A549 (cell line): ENCODE results near the gene SYCP3. TPM values are rescaled to one million over a fixed set of nuclear protein-coding genes. Genes with fewer than 3 reads are reported as not detected.
A peak's percentile ranks its signal among the peaks of the same experiment; 100 is the strongest.
"Not testable (repeated sequence)": the region's sequence is repeated elsewhere in the genome, so short reads cannot be mapped to it uniquely, and the experiment has no call there.

ENCODE experiments used
- ATAC-seq, 2 experiments: fragments of 200-7000 bp in 1 of 2; fragments of >200 bp in 1 of 2; cut with Nextera tagmentation in 1 of 2; cut with Tn5 transposase in 1 of 2; 3 replicates each; pipeline versions ENCODE4 v1.8.0 to v1.9.1; 2018 to 2020; ENCODE audit warnings: mild to moderate bottlenecking in 1 of 2, moderate library complexity in 1 of 2
- CTCF ChIA-PET: fragments of 300-600 bp; sonication (Branson Sonifier 250); formaldehyde crosslinking; extraction: SDS; loops from one replicate; lab custom pipeline; 2021; ENCODE audit warnings: antibody characterized with exemption, inconsistent platforms; lab: Yijun Ruan, JAX
- POLR2A ChIA-PET: fragments of 350-600 bp; formaldehyde crosslinking; extraction: SDS; loops from one replicate; lab custom pipeline; 2021; ENCODE audit warnings: antibody characterized with exemption, inconsistent platforms; lab: Yijun Ruan, JAX
- DNase-seq, 2 experiments: peaks; one replicate each; pipeline versions ENCODE4 v3.0.0 to v3.0.0-alpha.2; 2011 to 2016; ENCODE audit warnings: low read depth in 1 of 2, low spot score in 1 of 2
- FAIRE-seq: peaks from 2 replicates; lab custom pipeline; 2011; peaks lifted over from hg19 to GRCh38; lab: Jason Lieb, UNC
- H3K27ac ChIP-seq, 2 experiments: fragments of >200 bp; sonication (Bioruptor Twin); formaldehyde crosslinking; 3 replicates each; pipeline ENCODE4 v1.5.1; 2016 to 2017
- H3K4me1 ChIP-seq: fragments of >200 bp; sonication (Bioruptor Twin); formaldehyde crosslinking; 3 replicates; pipeline ENCODE4 v1.6.1; 2016
- H3K4me2 ChIP-seq: fragments of >200 bp; sonication (Bioruptor Twin); formaldehyde crosslinking; 3 replicates; pipeline ENCODE4 v1.6.1; 2016
- H3K4me3 ChIP-seq: fragments of >200 bp; sonication (Bioruptor Twin); formaldehyde crosslinking; 3 replicates; pipeline ENCODE4 v1.5.1; 2016
- H3K9me3 ChIP-seq: fragments of >200 bp; sonication (Bioruptor Twin); formaldehyde crosslinking; 3 replicates; pipeline ENCODE4 v1.6.1; 2016
- BHLHE40 ChIP-seq: IDR thresholded peaks from 2 replicates; pipeline ENCODE4 v1.6.1; 2012; ENCODE audit warnings: low read depth, low read length, inconsistent platforms
- CBX2 ChIP-seq: fragments of 200-600 bp; sonication (generic); IDR thresholded peaks from 2 replicates; pipeline ENCODE4 v1.6.1; 2016; ENCODE audit warnings: low read depth, mild to moderate bottlenecking, borderline replicate concordance
- CBX8 ChIP-seq: fragments of 200-600 bp; sonication (generic); IDR thresholded peaks from 2 replicates; pipeline ENCODE4 v1.6.1; 2016
- CTCF ChIP-seq: fragments of >200 bp; sonication (Bioruptor Twin); formaldehyde crosslinking; IDR thresholded peaks from 3 replicates; pipeline ENCODE4 v1.5.1; 2016
- EHMT2 ChIP-seq: fragments of 200-600 bp; sonication (generic); IDR thresholded peaks from 2 replicates; pipeline ENCODE4 v1.6.1; 2016; ENCODE audit warnings: antibody characterized with exemption, low read depth, mild to moderate bottlenecking, moderate library complexity
- FOSL2 ChIP-seq, 2 experiments: fragments of 450-650 bp in 1 of 2; fragments of >200 bp in 1 of 2; sonication (Bioruptor Twin) in 1 of 2; formaldehyde crosslinking; IDR thresholded peaks; 2 replicates each; pipeline versions ENCODE4 v1.5.0 to v1.6.1; 2016 to 2020; ENCODE audit warnings: mild to moderate bottlenecking in 1 of 2, moderate library complexity in 1 of 2
- HDAC2 ChIP-seq: fragments of 200-600 bp; sonication (generic); IDR thresholded peaks from 2 replicates; pipeline ENCODE4 v1.6.1; 2016
- HES2 ChIP-seq: fragments of >200 bp; sonication (Bioruptor Twin); formaldehyde crosslinking; IDR thresholded peaks from 2 replicates; pipeline ENCODE4 v1.6.1; 2016
- JUN ChIP-seq, 2 experiments: fragments of >200 bp; sonication (Bioruptor Twin); formaldehyde crosslinking; IDR thresholded peaks; 2 replicates in 1 of 2; 3 replicates in 1 of 2; pipeline ENCODE4 v1.6.1; 2016 to 2017
- MYC ChIP-seq: IDR thresholded peaks from 2 replicates; pipeline ENCODE4 v1.6.1; 2012; ENCODE audit warnings: mild to moderate bottlenecking, inconsistent platforms, low read length, improper control_type of control experiment, borderline replicate concordance
- NFE2L2 ChIP-seq: fragments of 150-350 bp; conservative IDR thresholded peaks from 2 replicates; pipeline ENCODE4 v1.6.1; 2014; ENCODE audit warnings: low read length
- NR3C1 ChIP-seq: fragments of >200 bp; sonication (Bioruptor Twin); formaldehyde crosslinking; IDR thresholded peaks from 3 replicates; pipeline ENCODE4 v1.6.1; 2017
- PHF8 ChIP-seq: fragments of 200-600 bp; sonication (generic); IDR thresholded peaks from 2 replicates; pipeline ENCODE4 v1.6.1; 2016; ENCODE audit warnings: low read depth, mild to moderate bottlenecking, antibody characterized with exemption, moderate library complexity, borderline replicate concordance
- RAD21 ChIP-seq, 2 experiments: fragments of >200 bp in 1 of 2; sonication (Bioruptor Twin) in 1 of 2; formaldehyde crosslinking in 1 of 2; IDR thresholded peaks in 1 of 2; conservative IDR thresholded peaks in 1 of 2; 2 replicates in 1 of 2; 3 replicates in 1 of 2; pipeline ENCODE4 v1.6.1; 2012 to 2018; ENCODE audit warnings: inconsistent platforms in 1 of 2
- RARB ChIP-seq: fragments of 250-450 bp; sonication (Bioruptor Pico); IDR thresholded peaks from 2 replicates; pipeline ENCODE4 v1.8.0; 2021; ENCODE audit warnings: mild to moderate bottlenecking, moderate library complexity
- RNF2 ChIP-seq: fragments of 200-600 bp; sonication (generic); IDR thresholded peaks from 2 replicates; pipeline ENCODE4 v1.6.1; 2016; ENCODE audit warnings: low read depth, mild to moderate bottlenecking, antibody characterized with exemption, moderate library complexity, borderline replicate concordance
- SMC3 ChIP-seq: fragments of >200 bp; sonication (Bioruptor Twin); formaldehyde crosslinking; IDR thresholded peaks from 3 replicates; pipeline ENCODE4 v1.6.1; 2018; ENCODE audit warnings: inconsistent platforms
- ZNF302 ChIP-seq: fragments of 250-450 bp; sonication (Bioruptor Pico); IDR thresholded peaks from 2 replicates; pipeline ENCODE4 v1.9.0; 2021; ENCODE audit warnings: inconsistent platforms, mild to moderate bottlenecking, moderate library complexity
- ZSCAN20 ChIP-seq: fragments of 250-450 bp; sonication (Bioruptor Pico); IDR thresholded peaks from 2 replicates; pipeline ENCODE4 v1.8.0; 2022; ENCODE audit warnings: mild to moderate bottlenecking, moderate library complexity
- WGBS: methylation state at CpG from one replicate; pipeline ENCODE4 v1.1.6; 2017; ENCODE audit errors: missing lambda C conversion rate; 5-methylcytosine and 5-hydroxymethylcytosine counted together
- polyA plus RNA-seq, 4 experiments: library from polyadenylated mRNA; depleted of rRNA in 3 of 4; stranded (reverse); fragments of >200 nt; fragmentation: RNase III in 1 of 4; extraction: RNeasy Plus Mini Kit Qiagen cat#74134 plus additional on column Dnase treatment in 1 of 4; gene quantifications; 2 replicates in 3 of 4; 3 replicates in 1 of 4; pipeline ENCODE4 v1.2.3, GENCODE V29; 2011 to 2017
- TF ChIP-seq, protein P1 (sequence below): fragments of 450-650 bp; IDR thresholded peaks from 2 replicates; pipeline ENCODE4 v1.6.1; 2014; ENCODE audit warnings: antibody characterized with exemption
- TF ChIP-seq, protein P2 (sequence below): fragments of >200 bp; sonication (Bioruptor Twin); formaldehyde crosslinking; IDR thresholded peaks from 3 replicates; pipeline ENCODE4 v1.6.1; 2016

SYCP3 gene
- polyA plus RNA-seq, 2 of the 4 experiments (the other 2 are of a cell fraction) = 0.14 to 0.27 TPM

GRCh38 chr12:101686176-101686575 lies 53.1 kb downstream of the SYCP3 start:
- no peak for FAIRE-seq
- peaks cover 6% of the 10 kb centered on the region; the same call in 1 of the 3 replicates for H3K4me1 ChIP-seq
- WGBS = 89% methylated on average over 1 of the region's 1 CpG
- TF ChIP-seq ZNF302 (CRISPR knock-in tag) (no peak), NR3C1 (no peak), HDAC2 (no peak), RAD21 (conservative IDR thresholded peaks at IDR 0.05 in 1 of 2, IDR thresholded peaks at IDR 0.05 in 1 of 2) (no peak), RNF2 (no peak), HES2 (no peak), CTCF (no peak), SMC3 (no peak), MYC (no peak), ZSCAN20 (CRISPR knock-in tag) (no peak), CBX8 (no peak), RARB (CRISPR knock-in tag) (no peak), NFE2L2 (no peak), JUN (IDR thresholded peaks at IDR 0.05) (no peak), BHLHE40 (no peak), FOSL2 (IDR thresholded peaks at IDR 0.05) (no peak), FOSL2 (CRISPR knock-in tag; IDR thresholded peaks at IDR 0.05) (no peak), PHF8 (no peak), CBX2 (no peak)
- TF ChIP-seq, protein P1, sequence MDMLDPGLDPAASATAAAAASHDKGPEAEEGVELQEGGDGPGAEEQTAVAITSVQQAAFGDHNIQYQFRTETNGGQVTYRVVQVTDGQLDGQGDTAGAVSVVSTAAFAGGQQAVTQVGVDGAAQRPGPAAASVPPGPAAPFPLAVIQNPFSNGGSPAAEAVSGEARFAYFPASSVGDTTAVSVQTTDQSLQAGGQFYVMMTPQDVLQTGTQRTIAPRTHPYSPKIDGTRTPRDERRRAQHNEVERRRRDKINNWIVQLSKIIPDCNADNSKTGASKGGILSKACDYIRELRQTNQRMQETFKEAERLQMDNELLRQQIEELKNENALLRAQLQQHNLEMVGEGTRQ = no peak
- TF ChIP-seq, protein P2, sequence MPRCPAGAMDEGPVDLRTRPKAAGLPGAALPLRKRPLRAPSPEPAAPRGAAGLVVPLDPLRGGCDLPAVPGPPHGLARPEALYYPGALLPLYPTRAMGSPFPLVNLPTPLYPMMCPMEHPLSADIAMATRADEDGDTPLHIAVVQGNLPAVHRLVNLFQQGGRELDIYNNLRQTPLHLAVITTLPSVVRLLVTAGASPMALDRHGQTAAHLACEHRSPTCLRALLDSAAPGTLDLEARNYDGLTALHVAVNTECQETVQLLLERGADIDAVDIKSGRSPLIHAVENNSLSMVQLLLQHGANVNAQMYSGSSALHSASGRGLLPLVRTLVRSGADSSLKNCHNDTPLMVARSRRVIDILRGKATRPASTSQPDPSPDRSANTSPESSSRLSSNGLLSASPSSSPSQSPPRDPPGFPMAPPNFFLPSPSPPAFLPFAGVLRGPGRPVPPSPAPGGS = no peak
- TF ChIP-seq, all 56 proteins: peak for 0
- Histone ChIP-seq H3K4me3 (no peak overlapping the region), H3K9me3 (no peaks in the 10 kb centered on the region), H3K27ac (no peak overlapping the region), H3K4me2 (no peak overlapping the region)
- DNase-seq (no peak), ATAC-seq (peak in 1 of 2 experiments; percentile 53; a peak in 1 of 6 replicates)
- CTCF ChIA-PET = no interaction called here
- POLR2A ChIA-PET = no interaction called here

- no peak for DNase-seq
- Histone ChIP-seq H3K4me3 (no peak overlapping the region), H3K27ac (no peak overlapping the region), H3K4me1 (peaks cover 6% of the 10 kb centered on the region; the same call in 1 of the 3 replicates), H3K4me2 (no peak overlapping the region), H3K9me3 (no peaks in the 10 kb centered on the region)
- WGBS = 53% methylated on average over 1 of the region's 1 CpG
- no peak for FAIRE-seq
- ChIA-PET POLR2A (no interaction called here), CTCF (no interaction called here)
- no peak for ATAC-seq
- TF ChIP-seq EHMT2 = no peak
Measured at GRCh38 chr12:101685092-101685491, 54.2 kb downstream of the SYCP3 start.

- ATAC-seq, FAIRE-seq, H3K4me1 ChIP-seq, H3K4me2 ChIP-seq, DNase-seq, POLR2A ChIA-PET, H3K4me3 ChIP-seq, H3K9me3 ChIP-seq, H3K27ac ChIP-seq: not testable (repeated sequence)
- CTCF ChIA-PET = interaction anchor here (1.0 kb wide), 1 partner anchor 19 kb away, joined by 3 read pairs; no protein-coding TSS in a partner anchor
- WGBS = 59% methylated on average over 6 of the region's 6 CpGs
Measured at GRCh38 chr12:101681627-101682026, 57.6 kb downstream of the SYCP3 start.
